Omental fat pad (tissue), 4 donors: ENCODE data around the gene LMAN2. TPM values are rescaled to one million over a fixed set of nuclear protein-coding genes. Genes with fewer than 3 reads are reported as not detected.

Experiments used
- ATAC-seq: fragments of 150-250 bp; one replicate; pipeline ENCODE4 v1.9.1; 2016; ENCODE audit warnings: mild to moderate bottlenecking, moderate library complexity; ENCODE audit not compliant: low FRiP score
- DNase-seq: peaks from one replicate; pipeline ENCODE4 v3.0.0-alpha.2; 2019; ENCODE audit warnings: low spot score
- CTCF ChIP-seq, 3 donors: fragments of 450-650 bp; IDR thresholded peaks; one replicate each; pipeline ENCODE4 v1.5.1; 2016 to 2017; ENCODE audit warnings: antibody characterized with exemption in 3 of 3, mild to moderate bottlenecking in 3 of 3, moderate library complexity in 2 of 3
- total RNA-seq, 4 donors: library from RNA; depleted of rRNA; stranded (reverse); fragments of >200 nt; gene quantifications; one replicate each; pipeline ENCODE4 v1.1.0, GENCODE V29; 2016

The LMAN2 gene
- 100 to 1,000 TPM; 129 to 164 (median 144) TPM for total RNA-seq

- ATAC-seq: peak; percentile 97
Measured at GRCh38 chr5:177351392-177352329, at the start of gene LMAN2. Gene LMAN2 (minus strand): TSS chr5:177351668. CDS start chr5:177351647, 21 bp downstream.

GRCh38 chr5:177399997-177400868 lies 48.8 kb upstream of the LMAN2 start, which contains the start of gene PFN3:
Gene PFN3 (minus strand): TSS chr5:177400661. CDS start chr5:177400576, 85 bp downstream.
- DNase-seq (no peak), ATAC-seq (no peak)
- no peak for TF ChIP-seq CTCF (IDR thresholded peaks at IDR 0.05)

More at GRCh38 chr5:177351392-177352329, at the start of gene LMAN2:
- no peak for TF ChIP-seq CTCF (IDR thresholded peaks at IDR 0.05)
- DNase-seq: peak; percentile 80

- no peak for TF ChIP-seq CTCF (IDR thresholded peaks at IDR 0.05)
- DNase-seq: no peak
- ATAC-seq: no peak
Measured at GRCh38 chr5:177397875-177398390, 46.5 kb upstream of the LMAN2 start.

- TF ChIP-seq CTCF (IDR thresholded peaks at IDR 0.05): no peak
- DNase-seq: no peak
- no peak for ATAC-seq
Measured at GRCh38 chr5:177396807-177397206, 45.3 kb upstream of the LMAN2 start.

GRCh38 chr5:177396078-177396477 lies 44.6 kb upstream of the LMAN2 start:
- no peak for TF ChIP-seq CTCF (IDR thresholded peaks at IDR 0.05)
- ATAC-seq (no peak), DNase-seq (no peak)

GRCh38 chr5:177393990-177394389 lies 42.5 kb upstream of the LMAN2 start:
- no peak for ATAC-seq
- TF ChIP-seq CTCF (IDR thresholded peaks at IDR 0.05): no peak
- DNase-seq: no peak
